Endodermal cell (in vitro differentiated cells): ENCODE measurements around the gene MUTYH. TPM values are rescaled to one million over a fixed set of nuclear protein-coding genes. Genes with fewer than 3 reads are reported as not detected.

Source experiments
- DNase-seq: peaks from one replicate; pipeline ENCODE4 v3.0.0-alpha.2; 2017
- H3K27ac ChIP-seq: 2 replicates; pipeline ENCODE4 v1.5.1; 2013; ENCODE audit warnings: mild to moderate bottlenecking, low read depth, low read length, moderate library complexity
- H3K27me3 ChIP-seq: 2 replicates; pipeline ENCODE4 v1.6.1; 2013; ENCODE audit warnings: mild to moderate bottlenecking, low read length, moderate library complexity; ENCODE audit not compliant: insufficient read depth, control insufficient read depth, poor library complexity, severe bottlenecking
- H3K36me3 ChIP-seq: 2 replicates; pipeline ENCODE4 v1.7.0; 2013; ENCODE audit warnings: mild to moderate bottlenecking, low read length, moderate library complexity; ENCODE audit not compliant: control insufficient read depth, insufficient read depth
- H3K4me1 ChIP-seq: one replicate; pipeline ENCODE4 v1.7.0; 2013; ENCODE audit warnings: low read length; ENCODE audit not compliant: control insufficient read depth, insufficient read depth
- H3K4me3 ChIP-seq: 2 replicates; pipeline ENCODE4 v1.5.1; 2013; ENCODE audit warnings: mild to moderate bottlenecking, low read length, moderate library complexity
- H3K9ac ChIP-seq: 2 replicates; pipeline ENCODE4 v1.6.1; 2013; ENCODE audit warnings: mild to moderate bottlenecking, low read length, moderate library complexity; ENCODE audit not compliant: poor library complexity, severe bottlenecking; ENCODE audit errors: extremely low read depth
- H3K9me3 ChIP-seq: 2 replicates; pipeline ENCODE4 v1.6.1; 2013; ENCODE audit warnings: mild to moderate bottlenecking, low read length, moderate library complexity; ENCODE audit not compliant: control insufficient read depth
- H3K27ac Mint-ChIP-seq: 2 replicates; pipeline ENCODE4 v1.8.0; 2020; ENCODE audit warnings: mixed read lengths
- H3K27me3 Mint-ChIP-seq: 2 replicates; pipeline ENCODE4 v1.8.0; 2021; ENCODE audit warnings: mild to moderate bottlenecking, mixed read lengths; ENCODE audit not compliant: insufficient read depth
- H3K36me3 Mint-ChIP-seq: 2 replicates; pipeline ENCODE4 v1.8.0; 2020; ENCODE audit warnings: low read depth, mixed read lengths
- H3K4me1 Mint-ChIP-seq: 2 replicates; pipeline ENCODE4 v1.8.0; 2020; ENCODE audit warnings: mixed read lengths
- H3K4me3 Mint-ChIP-seq: 2 replicates; pipeline ENCODE4 v1.8.0; 2020; ENCODE audit warnings: mild to moderate bottlenecking, moderate library complexity, mixed read lengths
- H3K9me3 Mint-ChIP-seq: 2 replicates; pipeline ENCODE4 v1.8.0; 2020; ENCODE audit warnings: mild to moderate bottlenecking, mixed read lengths
- CTCF ChIP-seq: fragments of 200-600 bp; sonication (generic); conservative IDR thresholded peaks from 2 replicates; pipeline ENCODE4 v1.5.0; 2021; ENCODE audit warnings: antibody characterized with exemption, mild to moderate bottlenecking
- WGBS, 2 experiments: methylation state at CpG; one replicate each; pipeline versions ENCODE4 v1.1.5 to v1.1.7; 2013; ENCODE audit warnings: missing lambda C conversion rate in 2 of 2, mixed read lengths in 1 of 2; ENCODE audit not compliant: insufficient coverage in 1 of 2, insufficient read length in 1 of 2; 5-methylcytosine and 5-hydroxymethylcytosine counted together
- total RNA-seq, 2 donors: library from RNA; stranded (reverse); fragmentation: NEBNext Ultra II Directional in 1 of 2; extraction: Animal tissue kit (Norgen Biotek cat#: 25700) in 1 of 2; gene quantifications; 2 replicates in 1 of 2; 3 replicates in 1 of 2; pipeline ENCODE4 v1.2.1, GENCODE V29; 2021

MUTYH gene
- total RNA-seq, 2 donors from 2014 or later: 60.5 to 60.9 TPM

GRCh38 chr1:45380125-45380524 is 39.9 kb upstream of the MUTYH start:
- H3K9me3 Mint-ChIP-seq: no peaks in the 10 kb centered on the region
- Histone ChIP-seq H3K27ac (no peak overlapping the region), H3K9ac (no peak overlapping the region), H3K36me3 (no peaks in the 10 kb centered on the region), H3K4me1 (no peaks in the 10 kb centered on the region), H3K27me3 (no peaks in the 10 kb centered on the region), H3K4me3 (no peak overlapping the region), H3K9me3 (no peaks in the 10 kb centered on the region)
- TF ChIP-seq CTCF: no peak
- no peak overlapping the region for H3K4me3 Mint-ChIP-seq
- no peaks in the 10 kb centered on the region for H3K27me3 Mint-ChIP-seq
- DNase-seq: no peak
- H3K27ac Mint-ChIP-seq: no peak overlapping the region
- H3K4me1 Mint-ChIP-seq: no peaks in the 10 kb centered on the region
- H3K36me3 Mint-ChIP-seq: peaks cover 2% of the 10 kb centered on the region
- WGBS, 2 experiments: 86 to 93% methylated on average over 4 of the region's 4 CpGs

- no peaks in the 10 kb centered on the region for H3K9me3 Mint-ChIP-seq
- 93 to 100% methylated on average over 3 to 5 of the region's 6 CpGs for WGBS, 2 experiments
Measured at GRCh38 chr1:45379524-45379923, 39.3 kb upstream of the MUTYH start.

GRCh38 chr1:45378184-45378583 is 37.9 kb upstream of the MUTYH start:
- H3K4me3 Mint-ChIP-seq: no peak overlapping the region
- H3K4me1 Mint-ChIP-seq: peaks cover 7% of the 10 kb centered on the region
- H3K9me3 ChIP-seq: no peaks in the 10 kb centered on the region
- TF ChIP-seq CTCF: no peak
- no peak for DNase-seq
- H3K36me3 Mint-ChIP-seq: peaks cover 2% of the 10 kb centered on the region
- no peak overlapping the region for H3K4me3 ChIP-seq
- H3K9ac ChIP-seq: no peak overlapping the region
- H3K4me1 ChIP-seq: no peaks in the 10 kb centered on the region
- no peak overlapping the region for H3K27ac ChIP-seq
- no peak overlapping the region for H3K27ac Mint-ChIP-seq
- H3K36me3 ChIP-seq: no peaks in the 10 kb centered on the region
- H3K27me3 ChIP-seq: peaks cover 5% of the 10 kb centered on the region
- no peaks in the 10 kb centered on the region for H3K27me3 Mint-ChIP-seq
- H3K9me3 Mint-ChIP-seq: no peaks in the 10 kb centered on the region

More at GRCh38 chr1:45379524-45379923, 39.3 kb upstream of the MUTYH start:
- peaks cover 2% of the 10 kb centered on the region for H3K36me3 Mint-ChIP-seq
- Histone ChIP-seq H3K4me3 (no peak overlapping the region), H3K9ac (no peak overlapping the region), H3K27ac (no peak overlapping the region), H3K4me1 (no peaks in the 10 kb centered on the region), H3K27me3 (peaks cover 5% of the 10 kb centered on the region), H3K9me3 (no peaks in the 10 kb centered on the region), H3K36me3 (no peaks in the 10 kb centered on the region)
- no peak for DNase-seq
- no peaks in the 10 kb centered on the region for H3K4me1 Mint-ChIP-seq
- no peaks in the 10 kb centered on the region for H3K27me3 Mint-ChIP-seq
- no peak overlapping the region for H3K27ac Mint-ChIP-seq
- no peak overlapping the region for H3K4me3 Mint-ChIP-seq
- no peak for TF ChIP-seq CTCF
